Amniotic epithelial cell (primary cell): ENCODE measurements around the gene TNIK.
"Not testable (repeated sequence)": the region's sequence is repeated elsewhere in the genome, so short reads cannot be mapped to it uniquely, and the experiment has no call there.

Experiments used
- DNase-seq: peaks from one replicate; pipeline ENCODE4 v3.0.0-alpha.2; 2010; ENCODE audit warnings: low read depth

Gene TNIK

GRCh38 chr3:171125010-171125409 lies 335.2 kb downstream of the TNIK start:
- DNase-seq: peak; percentile 70

- peak; percentile 44 for DNase-seq
Observed at GRCh38 chr3:171123915-171124314, 336.3 kb downstream of the TNIK start.

- no peak for DNase-seq
Observed at GRCh38 chr3:171122861-171123260, 337.3 kb downstream of the TNIK start.

GRCh38 chr3:171122240-171122639 lies 338.0 kb downstream of the TNIK start:
- no peak for DNase-seq

- no peak for DNase-seq
Observed at GRCh38 chr3:171121801-171122200, 338.4 kb downstream of the TNIK start.

- DNase-seq: not testable (repeated sequence)
Observed at GRCh38 chr3:171119402-171119801, 340.8 kb downstream of the TNIK start.

GRCh38 chr3:171118993-171119392 lies 341.2 kb downstream of the TNIK start:
- not testable (repeated sequence) for DNase-seq

DNA sequence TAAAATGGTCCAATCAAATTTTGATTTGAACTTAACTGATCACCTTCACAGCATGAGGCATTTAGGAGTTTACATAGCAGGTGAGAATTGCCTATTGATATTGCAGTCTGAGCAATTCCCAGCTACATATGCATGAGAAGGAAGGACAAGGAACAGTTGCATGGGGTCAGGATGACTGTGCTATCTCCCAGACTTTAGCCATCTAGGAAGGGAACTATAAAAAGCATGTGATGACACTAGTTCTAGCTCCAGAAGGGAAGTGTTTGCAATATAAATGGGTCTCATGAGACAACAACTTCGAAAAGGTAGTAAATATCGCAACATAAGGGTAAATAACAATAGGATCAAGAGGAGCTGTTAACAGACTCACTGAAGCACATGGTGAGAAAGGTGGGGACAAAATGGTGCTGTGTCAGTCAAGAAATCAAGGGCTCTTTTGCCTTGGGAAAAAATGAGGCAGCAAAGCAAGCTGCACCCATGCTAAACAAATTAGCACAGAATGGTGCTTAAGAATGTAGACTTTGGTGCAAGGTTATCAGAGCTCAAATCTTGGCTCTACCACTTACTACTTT lies 343.3 kb downstream of the TNIK start:
- DNase-seq: no peak

DNA sequence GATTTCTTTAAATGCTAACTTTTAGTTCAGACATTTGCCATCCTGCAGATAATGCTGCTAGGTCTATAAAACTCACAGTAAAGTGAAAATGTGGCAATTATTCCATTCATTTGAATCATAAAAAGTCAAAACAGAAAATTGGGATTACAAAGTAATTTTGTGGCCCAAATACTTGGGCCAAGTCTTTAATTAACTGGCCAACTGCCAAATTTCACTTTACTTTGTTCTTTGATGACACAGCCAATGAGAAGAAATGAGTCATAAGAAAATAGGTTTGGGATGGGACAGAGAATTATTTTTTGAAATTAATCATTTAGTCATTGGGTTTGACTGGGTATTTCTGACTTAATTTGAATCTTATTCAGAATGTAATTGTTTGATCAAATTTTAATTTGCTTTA lies 343.8 kb downstream of the TNIK start:
- DNase-seq: no peak

GRCh38 chr3:171115667-171116066 lies 344.5 kb downstream of the TNIK start:
- DNase-seq: no peak

- no peak for DNase-seq
Observed at GRCh38 chr3:171113716-171114115, 346.5 kb downstream of the TNIK start.

- no peak for DNase-seq
Observed at GRCh38 chr3:171110715-171111114, 349.5 kb downstream of the TNIK start.

DNA sequence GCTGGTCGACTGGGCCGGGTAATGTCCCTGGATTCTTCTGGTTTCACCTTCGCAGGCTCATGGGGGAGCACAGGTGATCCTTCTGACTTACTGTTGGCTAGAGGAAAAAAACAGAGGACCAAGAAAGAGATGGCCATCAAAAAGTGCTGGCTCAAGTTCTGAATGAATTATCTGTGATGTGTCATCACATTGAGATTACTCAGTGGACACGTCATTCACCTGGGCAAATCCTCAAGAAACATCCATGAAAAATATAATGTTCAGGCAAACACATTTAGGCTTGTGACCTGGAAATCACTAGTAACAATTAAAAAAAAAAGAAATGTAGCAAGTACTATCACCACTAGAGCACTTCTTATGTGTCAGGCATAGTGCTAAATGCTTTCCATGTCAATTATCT lies 352.1 kb downstream of the TNIK start:
- DNase-seq: peak; percentile 56

DNA sequence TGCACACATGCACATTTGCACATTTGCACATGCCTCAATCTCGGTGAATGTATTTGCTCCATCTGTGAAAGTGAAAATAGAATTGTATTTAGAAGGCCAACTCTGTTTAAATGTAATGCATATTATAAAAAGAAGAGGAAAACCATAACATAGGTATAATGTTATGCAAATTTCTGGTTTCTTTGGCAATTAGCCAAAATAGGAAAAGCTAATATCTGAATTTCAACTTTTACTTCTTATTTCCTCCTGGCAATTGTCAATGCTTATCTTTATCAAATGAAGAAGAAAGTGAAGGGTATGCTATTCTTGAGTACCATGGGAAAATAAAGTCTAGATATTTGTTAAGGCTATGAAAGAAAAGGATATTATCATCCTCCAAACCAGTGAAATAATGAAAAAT lies 357.0 kb downstream of the TNIK start:
- DNase-seq: no peak

DNA sequence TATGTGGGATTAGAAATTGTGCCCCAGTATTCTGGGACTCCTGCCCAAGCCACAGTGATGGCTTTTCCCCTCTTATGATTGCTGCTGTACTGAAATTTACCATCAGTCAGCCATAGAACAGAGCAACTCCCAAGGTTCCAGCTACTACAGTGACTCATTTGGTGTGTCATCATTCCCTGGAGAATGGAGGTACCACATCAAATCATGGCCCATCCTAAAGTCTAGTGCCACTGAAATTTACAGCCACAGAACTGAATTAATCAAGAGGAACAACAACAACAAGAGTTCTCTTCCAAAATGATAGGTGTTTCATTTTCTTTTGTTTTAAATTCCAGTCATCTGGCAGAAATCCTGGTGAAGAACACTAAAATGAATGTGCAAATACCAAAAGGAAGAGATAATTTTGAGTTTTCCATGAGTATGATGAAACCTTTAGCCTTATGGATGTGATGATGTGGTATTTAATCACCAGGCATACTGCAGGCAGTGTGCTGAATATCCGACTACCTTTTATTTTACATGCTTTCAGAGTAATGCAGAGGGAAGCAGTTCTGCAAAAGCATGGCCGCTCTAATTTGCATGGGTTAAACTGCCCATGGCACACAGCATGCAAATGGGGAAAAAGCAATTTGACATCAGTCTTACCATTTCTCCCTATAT lies 358.1 kb downstream of the TNIK start:
- DNase-seq: peak; percentile 82

DNA sequence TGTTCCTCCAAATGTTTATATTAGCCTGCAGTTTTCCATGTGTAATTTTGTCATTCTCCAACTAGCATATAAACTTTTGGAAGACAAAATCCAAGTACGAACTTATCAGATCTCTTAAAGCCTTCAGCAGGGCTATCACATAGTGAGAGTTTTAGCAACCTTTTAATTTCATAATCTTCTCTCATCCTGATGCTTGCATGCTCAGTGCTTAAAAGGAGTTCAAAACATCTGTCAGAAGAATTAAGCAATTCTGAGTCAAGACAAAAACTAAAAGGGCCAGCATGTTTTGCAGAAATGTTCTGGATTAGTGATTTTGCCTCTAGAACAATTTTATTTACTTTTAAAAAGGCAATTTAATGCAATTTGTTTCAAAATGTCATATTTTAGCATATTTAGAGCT lies 360.3 kb downstream of the TNIK start:
- DNase-seq: peak; percentile 71

DNA sequence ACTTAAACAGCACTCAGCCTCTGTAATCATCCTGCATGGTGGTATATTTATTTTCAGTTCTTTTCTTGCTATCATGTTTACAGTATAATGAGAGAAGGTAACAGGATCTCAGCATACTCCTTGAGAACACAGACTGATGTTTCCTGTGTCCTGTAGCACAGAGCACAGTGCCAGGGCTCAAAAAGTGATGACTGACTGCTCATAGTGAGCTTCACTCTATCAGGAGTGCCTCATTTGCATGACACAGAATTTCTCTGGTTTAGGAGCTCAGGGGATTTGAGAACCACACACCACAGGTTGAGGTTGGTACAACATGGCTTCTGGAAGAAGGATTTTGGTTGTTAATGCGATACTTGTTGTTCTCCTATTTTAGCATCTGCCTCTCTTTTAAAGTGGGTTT lies 365.1 kb downstream of the TNIK start:
- no peak for DNase-seq

GRCh38 chr3:171094411-171094810 lies 365.8 kb downstream of the TNIK start:
- DNase-seq: no peak

DNA sequence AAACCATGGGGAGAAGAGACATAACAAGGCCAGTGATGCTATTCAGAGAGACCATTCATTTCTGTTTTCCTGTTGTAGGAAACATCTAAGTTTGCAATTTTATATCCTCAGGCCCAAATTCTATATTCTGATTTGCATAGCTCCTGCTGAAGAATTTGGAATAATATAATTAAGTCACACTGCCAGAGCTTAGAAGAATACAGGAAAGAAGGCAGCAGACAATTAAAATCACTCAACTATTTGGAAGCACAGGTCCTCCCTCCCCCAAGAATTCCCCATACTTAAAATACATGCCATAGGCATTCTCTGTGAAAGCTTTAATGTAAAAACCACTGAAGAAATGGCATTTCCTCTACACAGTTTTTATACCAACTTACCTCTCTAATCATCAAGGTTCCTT lies 366.7 kb downstream of the TNIK start:
- DNase-seq: no peak

DNA sequence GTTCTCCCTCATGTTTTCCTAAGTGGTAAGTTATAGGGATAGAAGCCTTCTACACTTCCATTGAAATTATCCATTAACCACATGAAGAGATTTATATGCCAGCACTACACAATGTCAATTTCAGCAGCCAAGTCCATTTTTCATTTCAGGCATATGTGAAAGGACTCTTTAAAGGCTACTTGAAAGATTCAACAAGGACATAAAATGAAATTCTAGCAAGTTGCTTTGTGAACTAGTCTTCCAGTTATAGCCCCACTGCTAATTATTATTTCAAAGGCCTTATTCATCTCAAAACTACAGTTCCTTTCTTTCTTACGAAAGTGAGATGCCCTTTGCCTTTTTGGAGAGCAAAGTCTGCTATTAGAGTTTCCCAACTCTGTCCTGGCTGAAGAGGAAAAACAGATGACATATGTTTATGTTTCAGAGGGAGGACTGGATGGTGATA lies 367.7 kb downstream of the TNIK start:
- peak; percentile 89 for DNase-seq

GRCh38 chr3:171090321-171090720 lies 369.9 kb downstream of the TNIK start:
- DNase-seq: no peak

GRCh38 chr3:171088964-171089754 lies 371.0 kb downstream of the TNIK start:
- DNase-seq: peak; percentile 96

- DNase-seq: no peak
Observed at GRCh38 chr3:171088496-171088895, 371.7 kb downstream of the TNIK start.
